ENCODE data around the gene PLEKHA3. TPM values are rescaled to one million over a fixed set of nuclear protein-coding genes. Genes with fewer than 3 reads are reported as not detected.

Gene PLEKHA3
- total RNA-seq, 1 experiment from 2014 or later: 25.9 TPM

DNA sequence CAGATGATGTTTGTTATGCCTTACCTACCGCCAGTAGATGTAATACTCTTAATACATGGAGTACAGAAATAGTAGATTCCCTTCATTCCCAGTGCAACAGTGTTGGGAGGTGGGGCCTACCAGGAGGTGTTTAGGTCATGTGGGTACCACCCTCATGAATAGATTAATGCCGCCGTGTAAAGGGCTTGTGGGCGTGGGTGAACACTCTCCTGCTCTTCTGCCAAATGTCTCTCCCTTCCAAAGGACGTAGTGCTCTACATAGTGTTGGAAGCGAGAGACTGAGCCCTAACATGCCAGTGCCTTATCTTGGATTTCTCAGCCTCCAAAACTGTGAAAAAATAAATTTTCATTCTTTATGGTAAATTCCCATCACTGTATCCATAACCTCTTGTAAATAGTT, 30.1 kb downstream of the PLEKHA3 start:
- Histone ChIP-seq H4K91ac (ENCODE audit: insufficient read length, low read depth, low read length) (no peak overlapping the region), H3T11ph (ENCODE audit: low read length) (no peak overlapping the region), H3K79me1 (ENCODE audit: insufficient read depth, low read depth, low read length, poor library complexity, severe bottlenecking) (no peaks in the 10 kb centered on the region), H3K27ac (ENCODE audit: insufficient read length, low read depth, low read length) (no peak overlapping the region), H2AFZ (ENCODE audit: low read length) (no peak overlapping the region), H3K56ac (ENCODE audit: insufficient read length, low read depth, low read length) (no peak overlapping the region), H3K9ac (ENCODE audit: extremely low read depth, insufficient read length, low read length) (no peak overlapping the region), H3K4ac (ENCODE audit: low read depth, low read length) (no peak overlapping the region), H2AK5ac (ENCODE audit: insufficient read length, low read length) (no peak overlapping the region), H2BK12ac (ENCODE audit: insufficient read length, low read depth, low read length) (no peak overlapping the region), H2BK20ac (ENCODE audit: low read depth, low read length, poor library complexity, severe bottlenecking) (no peak overlapping the region), H3K23me2 (ENCODE audit: insufficient read length, low read depth, low read length, poor library complexity, severe bottlenecking) (no peaks in the 10 kb centered on the region), H3K9me3 (ENCODE audit: control insufficient read depth, low read depth, low read length) (no peaks in the 10 kb centered on the region), H4K20me1 (ENCODE audit: control insufficient read depth, insufficient read depth, insufficient read length) (no peaks in the 10 kb centered on the region), H3K4me2 (ENCODE audit: insufficient read depth, insufficient read length, low read length) (no peak overlapping the region), H2BK120ac (ENCODE audit: low read depth, low read length, poor library complexity, severe bottlenecking) (no peak overlapping the region), H4K8ac (replicated peaks; ENCODE audit: insufficient read length, low read depth, low read length) (no peak overlapping the region), H3K79me2 (ENCODE audit: insufficient read depth, low read length) (no peaks in the 10 kb centered on the region), H3K27me3 (ENCODE audit: insufficient read depth, low read length) (no peaks in the 10 kb centered on the region), H4K5ac (ENCODE audit: insufficient read length, low read depth, low read length) (no peak overlapping the region), H2BK15ac (ENCODE audit: low read depth, low read length) (no peak overlapping the region), H3K4me1 (ENCODE audit: insufficient read depth, low read length) (no peaks in the 10 kb centered on the region), H3K18ac (ENCODE audit: insufficient read length, low read depth, low read length) (no peak overlapping the region), H2BK5ac (ENCODE audit: insufficient read length, low read length) (no peak overlapping the region), H3K23ac (ENCODE audit: insufficient read length, low read depth, low read length) (no peak overlapping the region), H3K14ac (ENCODE audit: insufficient read depth, low read length) (no peak overlapping the region)
- Mint-ChIP-seq H3K27me3 (ENCODE audit: low read depth) (no peaks in the 10 kb centered on the region), H3K9me3 (no peaks in the 10 kb centered on the region), H3K27ac (no peak overlapping the region; a peak in 1 of 7 replicates), H3K4me1 (peaks cover 19 to 22% of the 10 kb centered on the region in 2 experiments), H3K4me3 (no peak overlapping the region), H3K36me3 (ENCODE audit: insufficient read depth in 1 of 3, low read depth in 3 of 3) (no peaks in the 10 kb centered on the region)
- TF ChIP-seq, protein P1, sequence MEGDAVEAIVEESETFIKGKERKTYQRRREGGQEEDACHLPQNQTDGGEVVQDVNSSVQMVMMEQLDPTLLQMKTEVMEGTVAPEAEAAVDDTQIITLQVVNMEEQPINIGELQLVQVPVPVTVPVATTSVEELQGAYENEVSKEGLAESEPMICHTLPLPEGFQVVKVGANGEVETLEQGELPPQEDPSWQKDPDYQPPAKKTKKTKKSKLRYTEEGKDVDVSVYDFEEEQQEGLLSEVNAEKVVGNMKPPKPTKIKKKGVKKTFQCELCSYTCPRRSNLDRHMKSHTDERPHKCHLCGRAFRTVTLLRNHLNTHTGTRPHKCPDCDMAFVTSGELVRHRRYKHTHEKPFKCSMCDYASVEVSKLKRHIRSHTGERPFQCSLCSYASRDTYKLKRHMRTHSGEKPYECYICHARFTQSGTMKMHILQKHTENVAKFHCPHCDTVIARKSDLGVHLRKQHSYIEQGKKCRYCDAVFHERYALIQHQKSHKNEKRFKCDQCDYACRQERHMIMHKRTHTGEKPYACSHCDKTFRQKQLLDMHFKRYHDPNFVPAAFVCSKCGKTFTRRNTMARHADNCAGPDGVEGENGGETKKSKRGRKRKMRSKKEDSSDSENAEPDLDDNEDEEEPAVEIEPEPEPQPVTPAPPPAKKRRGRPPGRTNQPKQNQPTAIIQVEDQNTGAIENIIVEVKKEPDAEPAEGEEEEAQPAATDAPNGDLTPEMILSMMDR (conservative IDR thresholded peaks at IDR 0.05): no peak
- no peak for DNase-seq
- WGBS (ENCODE audit: extremely low coverage, insufficient read length, low lambda C conversion rate): no CpG with 5 or more reads among the region's 6 CpGs

Measured in H9 (cell line).